Loucy (cell line): ENCODE measurements around the gene CARF.
"Not testable (repeated sequence)": the region's sequence is repeated elsewhere in the genome, so short reads cannot be mapped to it uniquely, and the experiment has no call there.

ENCODE experiments used
- H2AFZ ChIP-seq: fragments of 200-600 bp; sonication (generic); 2 replicates; pipeline ENCODE4 v1.6.0; 2016; ENCODE audit warnings: antibody characterized with exemption, mild to moderate bottlenecking, low read length, moderate library complexity
- H3F3A ChIP-seq: fragments of 200-600 bp; 2 replicates; pipeline ENCODE4 v1.6.0; 2016; ENCODE audit warnings: antibody characterized with exemption, low read depth, mild to moderate bottlenecking
- H3K27me3 ChIP-seq: fragments of 200-600 bp; sonication (generic); 2 replicates; pipeline ENCODE4 v1.6.1; 2014; ENCODE audit warnings: low read length, mild to moderate bottlenecking; ENCODE audit not compliant: insufficient read depth, poor library complexity, severe bottlenecking
- H3K36me3 ChIP-seq: fragments of 200-600 bp; sonication (generic); 2 replicates; pipeline ENCODE4 v1.6.1; 2016; ENCODE audit warnings: low read length; ENCODE audit not compliant: insufficient read depth
- H3K4me1 ChIP-seq: fragments of 200-600 bp; sonication (generic); 2 replicates; pipeline ENCODE4 v1.5.1; 2014; ENCODE audit warnings: low read length, mild to moderate bottlenecking; ENCODE audit not compliant: insufficient read depth, poor library complexity, severe bottlenecking
- H3K4me2 ChIP-seq: fragments of 200-600 bp; sonication (generic); 2 replicates; pipeline ENCODE4 v1.6.0; 2014; ENCODE audit warnings: antibody characterized with exemption, low read length, low read depth, mild to moderate bottlenecking; ENCODE audit not compliant: poor library complexity, severe bottlenecking
- H3K4me3 ChIP-seq: fragments of 200-600 bp; sonication (generic); 2 replicates; pipeline ENCODE4 v1.5.1; 2014; ENCODE audit warnings: low read length, mild to moderate bottlenecking, mixed read lengths; ENCODE audit not compliant: poor library complexity, severe bottlenecking
- H3K79me2 ChIP-seq: fragments of 200-600 bp; sonication (generic); 2 replicates; pipeline ENCODE4 v1.6.1; 2014; ENCODE audit warnings: low read length; ENCODE audit not compliant: insufficient read depth
- H3K9ac ChIP-seq: fragments of 200-600 bp; sonication (generic); 2 replicates; pipeline ENCODE4 v1.6.0; 2014; ENCODE audit warnings: mild to moderate bottlenecking, low read depth, low read length, moderate library complexity; ENCODE audit not compliant: poor library complexity, severe bottlenecking
- H3K9me2 ChIP-seq: fragments of 200-600 bp; sonication (generic); replicated peaks from 2 replicates; pipeline ENCODE4 v1.6.1; 2016; ENCODE audit warnings: low read depth, low read length, mixed read lengths
- H3K9me3 ChIP-seq: fragments of 200-600 bp; sonication (generic); 2 replicates; pipeline ENCODE4 v1.6.1; 2014; ENCODE audit warnings: mild to moderate bottlenecking, antibody characterized with exemption, low read length, low read depth; ENCODE audit not compliant: insufficient read depth
- H4K20me1 ChIP-seq: fragments of 200-600 bp; sonication (generic); 2 replicates; pipeline ENCODE4 v1.6.0; 2014; ENCODE audit warnings: antibody characterized with exemption, low read length, mild to moderate bottlenecking; ENCODE audit not compliant: insufficient read depth, poor library complexity, severe bottlenecking
- CTCF ChIP-seq: fragments of 200-600 bp; sonication (generic); conservative IDR thresholded peaks from 2 replicates; pipeline ENCODE4 v1.5.1; 2014; ENCODE audit warnings: mild to moderate bottlenecking, antibody characterized with exemption, low read length
- EZH2phosphoT487 ChIP-seq: fragments of 200-600 bp; IDR thresholded peaks from 2 replicates; pipeline ENCODE4 v1.6.1; 2018; ENCODE audit warnings: antibody characterized with exemption, mild to moderate bottlenecking, moderate library complexity, borderline replicate concordance

CARF gene

DNA sequence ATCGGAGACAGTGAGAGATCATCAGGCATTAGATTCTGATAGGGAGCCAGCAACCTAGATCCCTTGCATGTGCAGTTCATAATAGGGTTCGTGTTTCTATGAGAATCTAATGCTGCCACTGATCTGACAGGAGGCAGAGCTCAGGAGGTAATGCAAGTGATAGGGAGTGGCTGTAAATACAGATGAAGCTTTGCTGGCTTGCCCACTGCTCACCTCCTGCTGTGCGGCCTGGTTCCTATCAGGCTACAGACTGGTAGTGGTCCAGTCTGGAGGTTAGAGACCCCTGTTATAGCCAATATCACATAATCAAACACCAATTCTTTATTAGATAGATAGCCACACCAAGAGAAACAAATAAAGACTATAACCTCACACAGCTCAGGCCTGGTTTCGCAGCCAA is 51.6 kb downstream of the CARF start:
- no peak overlapping the region for H3K4me3 ChIP-seq
- H3K9ac ChIP-seq = no peak overlapping the region
- no peaks in the 10 kb centered on the region for H4K20me1 ChIP-seq
- H3K9me2 ChIP-seq = no peaks in the 10 kb centered on the region
- no peaks in the 10 kb centered on the region for H3F3A ChIP-seq
- no peaks in the 10 kb centered on the region for H3K27me3 ChIP-seq
- no peaks in the 10 kb centered on the region for H3K9me3 ChIP-seq
- no peaks in the 10 kb centered on the region for H3K79me2 ChIP-seq
- H3K4me1 ChIP-seq = no peaks in the 10 kb centered on the region
- no peaks in the 10 kb centered on the region for H3K36me3 ChIP-seq
- no peak overlapping the region for H3K4me2 ChIP-seq
- TF ChIP-seq CTCF = no peak
- TF ChIP-seq EZH2phosphoT487 = no peak
- no peak overlapping the region for H2AFZ ChIP-seq

DNA sequence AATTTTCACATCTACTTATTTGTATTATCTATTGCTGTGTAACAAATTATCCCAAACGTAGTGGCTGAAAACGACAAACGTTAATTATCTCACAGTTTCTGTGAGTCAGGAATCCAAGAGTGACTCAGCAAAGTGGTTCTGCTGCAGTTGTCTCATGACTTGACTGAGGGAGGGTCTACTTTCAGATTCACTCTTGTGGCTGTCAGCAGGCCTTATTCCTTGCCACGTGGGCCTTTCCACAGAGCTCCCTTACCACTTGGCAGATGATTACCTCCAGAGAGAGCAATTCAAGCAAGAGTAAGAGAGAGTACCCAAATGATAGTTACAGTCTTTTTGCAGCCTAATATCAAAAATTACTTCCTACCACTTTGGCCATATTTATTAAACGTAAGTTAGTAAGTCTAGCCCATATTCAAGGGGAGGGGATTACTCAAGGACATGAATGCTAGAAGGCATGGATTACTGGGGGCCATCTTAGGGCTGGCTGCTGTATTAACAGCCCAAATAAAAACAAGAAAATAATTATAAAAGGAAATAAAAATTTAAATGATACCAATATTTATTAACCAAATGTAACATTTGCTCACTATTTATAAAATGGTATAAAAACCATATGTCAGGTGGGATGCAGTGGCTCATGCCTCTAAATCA is 53.9 kb downstream of the CARF start:
- no peak for TF ChIP-seq EZH2phosphoT487
- no peak for TF ChIP-seq CTCF

GRCh38 chr2:202969404-202969803 is 57.3 kb downstream of the CARF start:
- H3K4me1 ChIP-seq, H3K27me3 ChIP-seq, H3K9me2 ChIP-seq, H3K9me3 ChIP-seq, H3K36me3 ChIP-seq, H3K4me3 ChIP-seq, H2AFZ ChIP-seq, H3K4me2 ChIP-seq, H4K20me1 ChIP-seq, H3F3A ChIP-seq, H3K9ac ChIP-seq, H3K79me2 ChIP-seq: not testable (repeated sequence)

More for the DNA sequence above, 53.9 kb downstream of the CARF start:
- no peak overlapping the region for H3K9ac ChIP-seq
- no peaks in the 10 kb centered on the region for H3K36me3 ChIP-seq
- H3K9me3 ChIP-seq = no peaks in the 10 kb centered on the region
- no peaks in the 10 kb centered on the region for H3K79me2 ChIP-seq
- no peaks in the 10 kb centered on the region for H3K4me1 ChIP-seq
- no peak overlapping the region for H3K4me3 ChIP-seq
- no peaks in the 10 kb centered on the region for H4K20me1 ChIP-seq
- no peak overlapping the region; the same call in 1 of the 2 replicates for H2AFZ ChIP-seq
- H3K9me2 ChIP-seq = no peaks in the 10 kb centered on the region
- H3F3A ChIP-seq = no peaks in the 10 kb centered on the region
- no peaks in the 10 kb centered on the region for H3K27me3 ChIP-seq
- no peak overlapping the region for H3K4me2 ChIP-seq

DNA sequence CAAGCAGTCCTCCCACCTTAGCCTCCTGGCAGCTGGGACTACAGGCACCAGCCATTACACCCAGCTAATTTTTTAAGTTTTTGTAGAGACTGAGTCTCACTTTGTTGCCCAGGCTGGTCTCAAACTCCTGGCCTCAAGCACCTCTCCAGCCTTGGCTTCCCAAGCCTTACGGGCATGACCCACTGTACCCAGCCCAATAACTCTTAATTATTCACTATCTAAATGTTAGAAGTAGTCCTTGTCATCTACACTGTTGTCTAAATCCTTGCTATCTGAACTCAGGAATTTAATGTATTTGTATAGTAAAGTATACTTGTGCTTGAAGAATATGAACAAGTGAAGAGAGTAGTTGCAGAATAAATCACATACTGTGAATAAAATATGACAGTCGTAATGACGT is 64.7 kb downstream of the CARF start:
- no peaks in the 10 kb centered on the region for H3K79me2 ChIP-seq
- no peak overlapping the region for H3K4me2 ChIP-seq

More for the DNA sequence above, 64.7 kb downstream of the CARF start:
- no peak overlapping the region for H3K4me3 ChIP-seq
- TF ChIP-seq CTCF = no peak
- no peak for TF ChIP-seq EZH2phosphoT487
- no peaks in the 10 kb centered on the region for H4K20me1 ChIP-seq
- H3K27me3 ChIP-seq = no peaks in the 10 kb centered on the region
- H3F3A ChIP-seq = no peaks in the 10 kb centered on the region
- no peaks in the 10 kb centered on the region for H3K9me3 ChIP-seq
- H3K36me3 ChIP-seq = no peaks in the 10 kb centered on the region
- no peaks in the 10 kb centered on the region for H3K9me2 ChIP-seq
- no peaks in the 10 kb centered on the region for H3K4me1 ChIP-seq
- no peak overlapping the region for H2AFZ ChIP-seq
- no peak overlapping the region for H3K9ac ChIP-seq
